WTC11 (cell line): Measurements from ENCODE around the gene FGD3.

Source experiments
- MYBL2 ChIP-seq: sonication (generic); formaldehyde crosslinking; IDR thresholded peaks from 2 replicates; pipeline ENCODE4 v1.8.1; 2023; ENCODE audit warnings: mild to moderate bottlenecking, moderate library complexity, missing genetic modification reagents
- NFYB ChIP-seq: sonication (generic); formaldehyde crosslinking; conservative IDR thresholded peaks from 2 replicates; pipeline ENCODE4 v1.8.0; 2022; ENCODE audit warnings: low read depth, missing genetic modification reagents
- NR2C2 ChIP-seq: sonication (generic); formaldehyde crosslinking; IDR thresholded peaks from 2 replicates; pipeline ENCODE4 v1.8.0; 2022; ENCODE audit warnings: mild to moderate bottlenecking, missing genetic modification reagents
- RELA ChIP-seq: sonication (generic); formaldehyde crosslinking; IDR thresholded peaks from 2 replicates; pipeline ENCODE4 v1.8.1; 2022; ENCODE audit warnings: missing genetic modification reagents, mild to moderate bottlenecking, borderline replicate concordance
- SP1 ChIP-seq: sonication (generic); formaldehyde crosslinking; conservative IDR thresholded peaks from 2 replicates; pipeline ENCODE4 v1.8.1; 2022; ENCODE audit warnings: missing genetic modification reagents
- STAT6 ChIP-seq: sonication (generic); formaldehyde crosslinking; conservative IDR thresholded peaks from 2 replicates; pipeline ENCODE4 v1.8.1; 2023; ENCODE audit warnings: mild to moderate bottlenecking, low read depth, missing genetic modification reagents, moderate library complexity
- TF ChIP-seq, protein P1 (sequence below): fragments of 200-600 bp; IDR thresholded peaks from 2 replicates; pipeline ENCODE4 v1.8.0; 2022; ENCODE audit warnings: antibody characterized with exemption
- TF ChIP-seq, protein P2 (sequence below): sonication (generic); formaldehyde crosslinking; IDR thresholded peaks from 2 replicates; pipeline ENCODE4 v1.8.0; 2022; ENCODE audit warnings: mild to moderate bottlenecking, missing genetic modification reagents
- TF ChIP-seq, protein P3 (sequence below): sonication (generic); formaldehyde crosslinking; IDR thresholded peaks from 2 replicates; pipeline ENCODE4 v1.8.0; 2022; ENCODE audit warnings: mild to moderate bottlenecking, missing genetic modification reagents
- TF ChIP-seq, protein P4 (sequence below): sonication (generic); formaldehyde crosslinking; IDR thresholded peaks from 2 replicates; pipeline ENCODE4 v1.8.1; 2023; ENCODE audit warnings: mild to moderate bottlenecking, moderate library complexity, missing genetic modification reagents
- TF ChIP-seq, protein P5 (sequence below): sonication (generic); formaldehyde crosslinking; IDR thresholded peaks from 2 replicates; pipeline ENCODE4 v1.8.0; 2023; ENCODE audit warnings: missing genetic modification reagents

GRCh38 chr9:92944921-92945320 lies 2.4 kb upstream of the FGD3 start:
- TF ChIP-seq, protein P1, sequence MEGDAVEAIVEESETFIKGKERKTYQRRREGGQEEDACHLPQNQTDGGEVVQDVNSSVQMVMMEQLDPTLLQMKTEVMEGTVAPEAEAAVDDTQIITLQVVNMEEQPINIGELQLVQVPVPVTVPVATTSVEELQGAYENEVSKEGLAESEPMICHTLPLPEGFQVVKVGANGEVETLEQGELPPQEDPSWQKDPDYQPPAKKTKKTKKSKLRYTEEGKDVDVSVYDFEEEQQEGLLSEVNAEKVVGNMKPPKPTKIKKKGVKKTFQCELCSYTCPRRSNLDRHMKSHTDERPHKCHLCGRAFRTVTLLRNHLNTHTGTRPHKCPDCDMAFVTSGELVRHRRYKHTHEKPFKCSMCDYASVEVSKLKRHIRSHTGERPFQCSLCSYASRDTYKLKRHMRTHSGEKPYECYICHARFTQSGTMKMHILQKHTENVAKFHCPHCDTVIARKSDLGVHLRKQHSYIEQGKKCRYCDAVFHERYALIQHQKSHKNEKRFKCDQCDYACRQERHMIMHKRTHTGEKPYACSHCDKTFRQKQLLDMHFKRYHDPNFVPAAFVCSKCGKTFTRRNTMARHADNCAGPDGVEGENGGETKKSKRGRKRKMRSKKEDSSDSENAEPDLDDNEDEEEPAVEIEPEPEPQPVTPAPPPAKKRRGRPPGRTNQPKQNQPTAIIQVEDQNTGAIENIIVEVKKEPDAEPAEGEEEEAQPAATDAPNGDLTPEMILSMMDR = no peak
- no peak for TF ChIP-seq STAT6
- TF ChIP-seq, protein P2, sequence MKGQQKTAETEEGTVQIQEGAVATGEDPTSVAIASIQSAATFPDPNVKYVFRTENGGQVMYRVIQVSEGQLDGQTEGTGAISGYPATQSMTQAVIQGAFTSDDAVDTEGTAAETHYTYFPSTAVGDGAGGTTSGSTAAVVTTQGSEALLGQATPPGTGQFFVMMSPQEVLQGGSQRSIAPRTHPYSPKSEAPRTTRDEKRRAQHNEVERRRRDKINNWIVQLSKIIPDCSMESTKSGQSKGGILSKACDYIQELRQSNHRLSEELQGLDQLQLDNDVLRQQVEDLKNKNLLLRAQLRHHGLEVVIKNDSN (CRISPR knock-in tag) = no peak
- TF ChIP-seq, protein P3, sequence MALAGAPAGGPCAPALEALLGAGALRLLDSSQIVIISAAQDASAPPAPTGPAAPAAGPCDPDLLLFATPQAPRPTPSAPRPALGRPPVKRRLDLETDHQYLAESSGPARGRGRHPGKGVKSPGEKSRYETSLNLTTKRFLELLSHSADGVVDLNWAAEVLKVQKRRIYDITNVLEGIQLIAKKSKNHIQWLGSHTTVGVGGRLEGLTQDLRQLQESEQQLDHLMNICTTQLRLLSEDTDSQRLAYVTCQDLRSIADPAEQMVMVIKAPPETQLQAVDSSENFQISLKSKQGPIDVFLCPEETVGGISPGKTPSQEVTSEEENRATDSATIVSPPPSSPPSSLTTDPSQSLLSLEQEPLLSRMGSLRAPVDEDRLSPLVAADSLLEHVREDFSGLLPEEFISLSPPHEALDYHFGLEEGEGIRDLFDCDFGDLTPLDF (CRISPR knock-in tag) = no peak
- TF ChIP-seq NR2C2 (CRISPR knock-in tag) = no peak
- no peak for TF ChIP-seq MYBL2 (CRISPR knock-in tag)
- no peak for TF ChIP-seq RELA (CRISPR knock-in tag)
- TF ChIP-seq, protein P4, sequence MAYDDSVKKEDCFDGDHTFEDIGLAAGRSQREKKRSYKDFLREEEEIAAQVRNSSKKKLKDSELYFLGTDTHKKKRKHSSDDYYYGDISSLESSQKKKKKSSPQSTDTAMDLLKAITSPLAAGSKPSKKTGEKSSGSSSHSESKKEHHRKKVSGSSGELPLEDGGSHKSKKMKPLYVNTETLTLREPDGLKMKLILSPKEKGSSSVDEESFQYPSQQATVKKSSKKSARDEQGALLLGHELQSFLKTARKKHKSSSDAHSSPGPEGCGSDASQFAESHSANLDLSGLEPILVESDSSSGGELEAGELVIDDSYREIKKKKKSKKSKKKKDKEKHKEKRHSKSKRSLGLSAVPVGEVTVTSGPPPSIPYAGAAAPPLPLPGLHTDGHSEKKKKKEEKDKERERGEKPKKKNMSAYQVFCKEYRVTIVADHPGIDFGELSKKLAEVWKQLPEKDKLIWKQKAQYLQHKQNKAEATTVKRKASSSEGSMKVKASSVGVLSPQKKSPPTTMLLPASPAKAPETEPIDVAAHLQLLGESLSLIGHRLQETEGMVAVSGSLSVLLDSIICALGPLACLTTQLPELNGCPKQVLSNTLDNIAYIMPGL (CRISPR knock-in tag) = no peak
- no peak for TF ChIP-seq NFYB (CRISPR knock-in tag)
- TF ChIP-seq, protein P5, sequence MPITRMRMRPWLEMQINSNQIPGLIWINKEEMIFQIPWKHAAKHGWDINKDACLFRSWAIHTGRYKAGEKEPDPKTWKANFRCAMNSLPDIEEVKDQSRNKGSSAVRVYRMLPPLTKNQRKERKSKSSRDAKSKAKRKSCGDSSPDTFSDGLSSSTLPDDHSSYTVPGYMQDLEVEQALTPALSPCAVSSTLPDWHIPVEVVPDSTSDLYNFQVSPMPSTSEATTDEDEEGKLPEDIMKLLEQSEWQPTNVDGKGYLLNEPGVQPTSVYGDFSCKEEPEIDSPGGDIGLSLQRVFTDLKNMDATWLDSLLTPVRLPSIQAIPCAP (CRISPR knock-in tag) = no peak
- TF ChIP-seq SP1 (CRISPR knock-in tag) = no peak
